ENCODE data around the gene VPS72. TPM values are rescaled to one million over a fixed set of nuclear protein-coding genes. Genes with fewer than 3 reads are reported as not detected.

The VPS72 gene
- total and polyA plus RNA-seq, 10 of the 15 experiments (the other 5 are each of a cell fraction or from before 2014, with no cell fraction given) = 6.7 to 77.8 (median 58.1) TPM

DNA sequence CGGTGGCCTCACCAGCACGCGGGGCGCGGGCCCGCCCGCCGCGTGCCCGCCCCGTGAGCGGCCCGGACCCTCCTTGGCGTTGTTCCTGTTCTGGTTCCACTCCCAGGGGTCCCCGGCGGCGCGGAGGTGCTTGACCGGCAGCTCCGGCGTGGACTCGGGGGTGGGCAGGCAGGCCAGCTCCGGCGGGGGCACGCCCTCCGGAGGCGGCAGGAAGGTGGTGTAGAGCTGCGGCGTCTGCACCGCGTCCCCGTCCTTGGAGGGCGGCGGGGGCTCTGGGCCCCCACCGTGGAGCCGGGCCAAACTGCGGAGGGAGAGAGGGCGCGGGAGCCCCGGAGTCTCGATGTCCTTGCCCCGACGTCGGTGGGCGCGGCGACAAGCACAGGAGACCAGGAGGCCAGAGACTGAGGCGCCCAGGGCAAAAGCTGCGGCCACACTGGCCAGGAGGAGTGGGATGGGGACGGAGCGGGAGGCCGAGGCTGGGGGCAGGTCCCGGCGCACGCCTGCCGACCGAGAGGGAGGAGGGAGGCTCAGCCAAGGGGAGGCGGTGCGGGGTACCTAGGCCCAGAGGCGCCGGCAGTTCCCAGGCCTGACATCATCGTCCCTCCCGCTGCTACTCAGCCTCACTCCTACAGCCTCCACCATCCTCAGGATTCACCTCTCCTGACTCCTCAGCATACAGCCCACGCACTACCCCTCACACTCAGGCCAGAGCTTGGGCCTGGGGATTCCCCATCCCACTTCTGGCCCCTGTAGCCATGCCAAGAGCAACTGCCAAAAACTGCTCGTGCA is 56.8 kb downstream of the VPS72 start:
- RAD21 ChIA-PET (ENCODE audit: unreplicated experiment) = interaction anchor here (1.3 kb wide), 1 partner anchor 33 kb away, joined by 3 read pairs; no protein-coding TSS in a partner anchor
- CTCF ChIA-PET = interaction anchor here (0.9 to 2.6 kb wide), 2 partner anchors 22 to 34 kb away, joined by 3 to 15 read pairs; no protein-coding TSS in a partner anchor
- Histone ChIP-seq H3K9ac (ENCODE audit: control insufficient read depth, insufficient read depth, low read length) (no peak overlapping the region), H3K4me1 (ENCODE audit: control insufficient read depth, insufficient read depth, low read length) (peaks cover 8% of the 10 kb centered on the region; the same call in 1 of the 2 replicates), H4K20me1 (ENCODE audit: control insufficient read depth, insufficient read depth) (no peaks in the 10 kb centered on the region), H3K9me3 (replicated peaks; ENCODE audit: control insufficient read depth, insufficient read depth, low read length) (no peaks in the 10 kb centered on the region), H2AFZ (ENCODE audit: control insufficient read depth, low read depth, low read length) (no peak overlapping the region), H3K36me3 (ENCODE audit: control insufficient read depth in 2 of 2, insufficient read depth in 2 of 2, low read length in 1 of 2) (no peaks in the 10 kb centered on the region), H3K27me3 (replicated peaks in 1 of 2; ENCODE audit: control insufficient read depth in 2 of 2, insufficient read depth in 2 of 2, low read length in 1 of 2) (no peaks in the 10 kb centered on the region), H3K27ac (ENCODE audit: control insufficient read depth, insufficient read depth) (no peak overlapping the region), H3K79me2 (ENCODE audit: control insufficient read depth, insufficient read depth, low read length) (no peaks in the 10 kb centered on the region), H3K4me3 (no peak overlapping the region), H3K4me2 (ENCODE audit: control insufficient read depth, insufficient read depth) (no peak overlapping the region)
- in situ Hi-C loops (cut with MboI) = no loop called here
- no TSS peak for BruUV-seq (replicated peaks)
- 87% methylated on average over 28 of the region's 65 CpGs for WGBS (ENCODE audit: insufficient coverage, insufficient replicate concordance, low lambda C conversion rate, missing lambda C conversion rate)
- DNase-seq (ENCODE audit: low read depth, low spot score) (no peak), FAIRE-seq (no peak), ATAC-seq (no peak)
- POLR2A ChIA-PET = interaction anchor here (0.6 kb wide), 1 partner anchor 113 kb away, joined by 3 read pairs; no protein-coding TSS in a partner anchor
- SMC1A ChIA-PET (ENCODE audit: uncharacterized antibody, unreplicated experiment) = no interaction called here
- TF ChIP-seq, protein P1, sequence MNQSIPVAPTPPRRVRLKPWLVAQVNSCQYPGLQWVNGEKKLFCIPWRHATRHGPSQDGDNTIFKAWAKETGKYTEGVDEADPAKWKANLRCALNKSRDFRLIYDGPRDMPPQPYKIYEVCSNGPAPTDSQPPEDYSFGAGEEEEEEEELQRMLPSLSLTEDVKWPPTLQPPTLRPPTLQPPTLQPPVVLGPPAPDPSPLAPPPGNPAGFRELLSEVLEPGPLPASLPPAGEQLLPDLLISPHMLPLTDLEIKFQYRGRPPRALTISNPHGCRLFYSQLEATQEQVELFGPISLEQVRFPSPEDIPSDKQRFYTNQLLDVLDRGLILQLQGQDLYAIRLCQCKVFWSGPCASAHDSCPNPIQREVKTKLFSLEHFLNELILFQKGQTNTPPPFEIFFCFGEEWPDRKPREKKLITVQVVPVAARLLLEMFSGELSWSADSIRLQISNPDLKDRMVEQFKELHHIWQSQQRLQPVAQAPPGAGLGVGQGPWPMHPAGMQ (IDR thresholded peaks at IDR 0.05; ENCODE audit: borderline replicate concordance) = no peak
- TF ChIP-seq, protein P2, sequence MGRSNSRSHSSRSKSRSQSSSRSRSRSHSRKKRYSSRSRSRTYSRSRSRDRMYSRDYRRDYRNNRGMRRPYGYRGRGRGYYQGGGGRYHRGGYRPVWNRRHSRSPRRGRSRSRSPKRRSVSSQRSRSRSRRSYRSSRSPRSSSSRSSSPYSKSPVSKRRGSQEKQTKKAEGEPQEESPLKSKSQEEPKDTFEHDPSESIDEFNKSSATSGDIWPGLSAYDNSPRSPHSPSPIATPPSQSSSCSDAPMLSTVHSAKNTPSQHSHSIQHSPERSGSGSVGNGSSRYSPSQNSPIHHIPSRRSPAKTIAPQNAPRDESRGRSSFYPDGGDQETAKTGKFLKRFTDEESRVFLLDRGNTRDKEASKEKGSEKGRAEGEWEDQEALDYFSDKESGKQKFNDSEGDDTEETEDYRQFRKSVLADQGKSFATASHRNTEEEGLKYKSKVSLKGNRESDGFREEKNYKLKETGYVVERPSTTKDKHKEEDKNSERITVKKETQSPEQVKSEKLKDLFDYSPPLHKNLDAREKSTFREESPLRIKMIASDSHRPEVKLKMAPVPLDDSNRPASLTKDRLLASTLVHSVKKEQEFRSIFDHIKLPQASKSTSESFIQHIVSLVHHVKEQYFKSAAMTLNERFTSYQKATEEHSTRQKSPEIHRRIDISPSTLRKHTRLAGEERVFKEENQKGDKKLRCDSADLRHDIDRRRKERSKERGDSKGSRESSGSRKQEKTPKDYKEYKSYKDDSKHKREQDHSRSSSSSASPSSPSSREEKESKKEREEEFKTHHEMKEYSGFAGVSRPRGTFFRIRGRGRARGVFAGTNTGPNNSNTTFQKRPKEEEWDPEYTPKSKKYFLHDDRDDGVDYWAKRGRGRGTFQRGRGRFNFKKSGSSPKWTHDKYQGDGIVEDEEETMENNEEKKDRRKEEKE (IDR thresholded peaks at IDR 0.05) = no peak
- TF ChIP-seq GATAD2B (conservative IDR thresholded peaks at IDR 0.05; ENCODE audit: low read depth) (no peak), MXI1 (IDR thresholded peaks at IDR 0.05; ENCODE audit: low read depth, low read length) (no peak), SIN3A (IDR thresholded peaks at IDR 0.05; ENCODE audit: low read depth, low read length) (no peak), NFYA (IDR thresholded peaks at IDR 0.05; ENCODE audit: borderline replicate concordance, low read depth, low read length) (no peak), ASH2L (IDR thresholded peaks at IDR 0.05; ENCODE audit: borderline replicate concordance, low read depth) (no peak), RBBP5 (conservative IDR thresholded peaks at IDR 0.05) (no peak), BRCA1 (IDR thresholded peaks at IDR 0.05; ENCODE audit: low read depth, low read length) (no peak)
- TF ChIP-seq, protein P3, sequence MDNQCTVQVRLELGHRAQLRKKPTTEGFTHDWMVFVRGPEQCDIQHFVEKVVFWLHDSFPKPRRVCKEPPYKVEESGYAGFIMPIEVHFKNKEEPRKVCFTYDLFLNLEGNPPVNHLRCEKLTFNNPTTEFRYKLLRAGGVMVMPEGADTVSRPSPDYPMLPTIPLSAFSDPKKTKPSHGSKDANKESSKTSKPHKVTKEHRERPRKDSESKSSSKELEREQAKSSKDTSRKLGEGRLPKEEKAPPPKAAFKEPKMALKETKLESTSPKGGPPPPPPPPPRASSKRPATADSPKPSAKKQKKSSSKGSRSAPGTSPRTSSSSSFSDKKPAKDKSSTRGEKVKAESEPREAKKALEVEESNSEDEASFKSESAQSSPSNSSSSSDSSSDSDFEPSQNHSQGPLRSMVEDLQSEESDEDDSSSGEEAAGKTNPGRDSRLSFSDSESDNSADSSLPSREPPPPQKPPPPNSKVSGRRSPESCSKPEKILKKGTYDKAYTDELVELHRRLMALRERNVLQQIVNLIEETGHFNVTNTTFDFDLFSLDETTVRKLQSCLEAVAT (IDR thresholded peaks at IDR 0.05) = no peak
- intact Hi-C loops (cut with micrococcal nuclease; ENCODE audit: unreplicated experiment) = no loop called here
